Measurements from ENCODE around the gene GTF2E1. TPM values are rescaled to one million over a fixed set of nuclear protein-coding genes. Genes with fewer than 3 reads are reported as not detected.
"Not testable (repeated sequence)": the region's sequence is repeated elsewhere in the genome, so short reads cannot be mapped to it uniquely, and the experiment has no call there.

The GTF2E1 gene
- total and polyA plus RNA-seq, 10 of the 15 experiments (the other 5 are each of a cell fraction or from before 2014, with no cell fraction given), result 9.2 to 24.9 (median 16.2) TPM

- TF ChIP-seq BCL3 (IDR thresholded peaks at IDR 0.05; ENCODE audit: borderline replicate concordance, insufficient read depth, low read depth, low read length, poor library complexity, severe bottlenecking), result no peak
- TF ChIP-seq, protein P1, sequence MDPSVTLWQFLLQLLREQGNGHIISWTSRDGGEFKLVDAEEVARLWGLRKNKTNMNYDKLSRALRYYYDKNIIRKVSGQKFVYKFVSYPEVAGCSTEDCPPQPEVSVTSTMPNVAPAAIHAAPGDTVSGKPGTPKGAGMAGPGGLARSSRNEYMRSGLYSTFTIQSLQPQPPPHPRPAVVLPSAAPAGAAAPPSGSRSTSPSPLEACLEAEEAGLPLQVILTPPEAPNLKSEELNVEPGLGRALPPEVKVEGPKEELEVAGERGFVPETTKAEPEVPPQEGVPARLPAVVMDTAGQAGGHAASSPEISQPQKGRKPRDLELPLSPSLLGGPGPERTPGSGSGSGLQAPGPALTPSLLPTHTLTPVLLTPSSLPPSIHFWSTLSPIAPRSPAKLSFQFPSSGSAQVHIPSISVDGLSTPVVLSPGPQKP (IDR thresholded peaks at IDR 0.05; ENCODE audit: low read depth, low read length), result no peak
- TF ChIP-seq HDGF (IDR thresholded peaks at IDR 0.05), result no peak
- no peak for TF ChIP-seq RB1 (IDR thresholded peaks at IDR 0.05; ENCODE audit: borderline replicate concordance)
- TF ChIP-seq FOS (IDR thresholded peaks at IDR 0.05; ENCODE audit: borderline replicate concordance, extremely low read depth, insufficient read length), result no peak
- no peak for TF ChIP-seq ESRRA (IDR thresholded peaks at IDR 0.05; ENCODE audit: low read length)
Measured at GRCh38 chr3:120756061-120756460, 13.5 kb downstream of the GTF2E1 start (continued).

DNA sequence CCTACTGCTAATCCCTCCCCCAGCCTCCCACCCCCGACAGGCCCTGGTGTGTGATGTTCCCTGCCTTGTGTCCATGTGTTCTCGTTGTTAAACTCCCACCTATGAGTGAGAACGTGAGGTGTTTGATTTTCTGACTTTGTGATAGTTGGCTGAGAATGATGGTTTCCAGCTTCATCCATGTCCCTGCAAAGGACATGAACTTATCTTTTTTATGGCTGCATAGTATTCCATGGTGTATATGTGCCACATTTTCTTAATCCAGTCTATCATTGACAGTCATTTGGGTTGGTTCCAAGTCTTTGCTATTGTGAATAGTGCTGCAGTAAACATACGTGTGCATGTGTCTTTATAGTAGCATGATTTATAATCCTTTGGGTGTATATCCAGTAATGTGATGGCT is 16.0 kb downstream of the GTF2E1 start:
- RAD21 ChIA-PET (ENCODE audit: unreplicated experiment); H3K4me1 ChIP-seq (ENCODE audit: control insufficient read depth, insufficient read depth, low read length); BruUV-seq (replicated peaks); intact Hi-C loops (cut with micrococcal nuclease; ENCODE audit: unreplicated experiment); H3K27ac ChIP-seq (ENCODE audit: control insufficient read depth, insufficient read depth); H4K20me1 ChIP-seq (ENCODE audit: control insufficient read depth, insufficient read depth); ATAC-seq; POLR2A ChIA-PET; H3K4me3 ChIP-seq; H3K9me3 ChIP-seq (replicated peaks; ENCODE audit: control insufficient read depth, insufficient read depth, low read length); SMC1A ChIA-PET (ENCODE audit: uncharacterized antibody, unreplicated experiment); H3K27me3 ChIP-seq (replicated peaks in 1 of 2; ENCODE audit: control insufficient read depth in 2 of 2, insufficient read depth in 2 of 2, low read length in 1 of 2); H3K9ac ChIP-seq (ENCODE audit: control insufficient read depth, insufficient read depth, low read length); H3K36me3 ChIP-seq (ENCODE audit: control insufficient read depth in 2 of 2, insufficient read depth in 2 of 2, low read length in 1 of 2); H2AFZ ChIP-seq (ENCODE audit: control insufficient read depth, low read depth, low read length); DNase-seq (ENCODE audit: low read depth, low spot score); in situ Hi-C loops (cut with MboI); FAIRE-seq; H3K4me2 ChIP-seq (ENCODE audit: control insufficient read depth, insufficient read depth); CTCF ChIA-PET: not testable (repeated sequence)
- 75% methylated on average over 4 of the region's 4 CpGs for WGBS (ENCODE audit: insufficient coverage, insufficient replicate concordance, low lambda C conversion rate, missing lambda C conversion rate)
- peaks cover 23% of the 10 kb centered on the region for H3K79me2 ChIP-seq (ENCODE audit: control insufficient read depth, insufficient read depth, low read length)
